PC-3 (cell line): ENCODE results near the gene AHSP. TPM values are rescaled to one million over a fixed set of nuclear protein-coding genes. Genes with fewer than 3 reads are reported as not detected.
"Not testable (repeated sequence)": the region's sequence is repeated elsewhere in the genome, so short reads cannot be mapped to it uniquely, and the experiment has no call there.

Experiments
- ATAC-seq: fragments of 200-7000 bp; cut with Tn5 transposase; 2 replicates; pipeline ENCODE4 v1.9.1; 2020; ENCODE audit warnings: mild to moderate bottlenecking, moderate library complexity
- BruUV-seq: library from RNA; stranded (reverse); fragments of 400-500 nt; replicated peaks from 2 replicates; lab custom pipeline; 2021; lab: Mats Ljungman, UMichigan
- CTCF ChIA-PET: fragments of 300-600 bp; sonication (Branson Sonifier 250); formaldehyde crosslinking; loops from one replicate; lab custom pipeline; 2022; ENCODE audit warnings: antibody characterized with exemption; lab: Charles Lee
- POLR2A ChIA-PET: fragments of 300-600 bp; sonication (Branson Sonifier 250); formaldehyde crosslinking; loops from one replicate; lab custom pipeline; 2022; ENCODE audit warnings: antibody characterized with exemption; ENCODE audit not compliant: unreplicated experiment; lab: Charles Lee
- DNase-seq: peaks from one replicate; pipeline ENCODE4 v3.0.0-alpha.2; 2015
- H2AFZ ChIP-seq: fragments of 300-600 bp; sonication (generic); 2 replicates; pipeline ENCODE4 v1.6.0; 2016; ENCODE audit warnings: antibody characterized with exemption, low read length
- H3F3A ChIP-seq: fragments of 300-600 bp; sonication (generic); one replicate; pipeline ENCODE4 v1.6.0; 2017; ENCODE audit warnings: antibody characterized with exemption, low read length, control low read depth, mild to moderate bottlenecking; ENCODE audit not compliant: unreplicated experiment
- H3K27ac ChIP-seq: fragments of 300-600 bp; sonication (generic); 2 replicates; pipeline ENCODE4 v1.5.1; 2016; ENCODE audit warnings: mild to moderate bottlenecking, low read length
- H3K27me3 ChIP-seq: fragments of 300-600 bp; sonication (generic); 2 replicates; pipeline ENCODE4 v1.6.1; 2016; ENCODE audit warnings: low read length, mixed read lengths
- H3K36me3 ChIP-seq: fragments of 300-600 bp; sonication (generic); 2 replicates; pipeline ENCODE4 v1.6.1; 2016; ENCODE audit warnings: low read depth, mixed run types, low read length, mixed read lengths
- H3K4me1 ChIP-seq: fragments of 300-600 bp; sonication (generic); 2 replicates; pipeline ENCODE4 v1.5.1; 2016; ENCODE audit warnings: low read length; ENCODE audit not compliant: insufficient read depth
- H3K4me2 ChIP-seq: fragments of 300-600 bp; sonication (generic); 2 replicates; pipeline ENCODE4 v1.6.0; 2016; ENCODE audit warnings: low read length
- H3K4me3 ChIP-seq: fragments of 300-600 bp; sonication (generic); 2 replicates; pipeline ENCODE4 v1.5.1; 2016; ENCODE audit warnings: mild to moderate bottlenecking, low read length, mixed read lengths
- H3K79me2 ChIP-seq: fragments of 300-600 bp; sonication (generic); 2 replicates; pipeline ENCODE4 v1.6.1; 2017; ENCODE audit warnings: low read length, mixed read lengths
- H3K9ac ChIP-seq: fragments of 300-600 bp; sonication (generic); 2 replicates; pipeline ENCODE4 v1.6.0; 2016; ENCODE audit warnings: mild to moderate bottlenecking, low read length
- H3K9me2 ChIP-seq: fragments of 300-600 bp; sonication (generic); replicated peaks from 2 replicates; pipeline ENCODE4 v1.6.1; 2016; ENCODE audit warnings: mixed run types, low read length, mixed read lengths
- H3K9me3 ChIP-seq: fragments of 300-600 bp; sonication (generic); 2 replicates; pipeline ENCODE4 v1.6.1; 2016; ENCODE audit warnings: low read length, mixed read lengths
- H4K20me1 ChIP-seq: fragments of 300-600 bp; sonication (generic); 2 replicates; pipeline ENCODE4 v1.6.1; 2016; ENCODE audit warnings: low read length, mixed read lengths
- EZH2 ChIP-seq: fragments of 300-600 bp; sonication (generic); IDR thresholded peaks from one replicate; pipeline ENCODE4 v1.6.1; 2017; ENCODE audit warnings: antibody characterized with exemption, mild to moderate bottlenecking, low read length; ENCODE audit not compliant: unreplicated experiment
- EZH2phosphoT487 ChIP-seq: fragments of 300-600 bp; sonication (generic); IDR thresholded peaks from 2 replicates; pipeline ENCODE4 v1.6.1; 2018; ENCODE audit warnings: mild to moderate bottlenecking, antibody characterized with exemption, low read length, borderline replicate concordance
- intact Hi-C: fragments of 100-400 bp; cut with micrococcal nuclease; formaldehyde crosslinking; loops from 2 replicates; pipeline ENCODE4 v1.9.0; 2023
- total RNA-seq: library from RNA; depleted of rRNA; stranded (reverse); fragments of >200 nt; gene quantifications from 2 replicates; pipeline ENCODE4 v1.2.3, GENCODE V29; 2014
- TF ChIP-seq, protein P1 (sequence below): fragments of 300-600 bp; sonication (generic); conservative IDR thresholded peaks from 2 replicates; pipeline ENCODE4 v1.5.1; 2017; ENCODE audit warnings: antibody characterized with exemption, low read depth, mild to moderate bottlenecking, low read length

Gene AHSP
- total RNA-seq, 1 experiment from 2014 or later = not detected

- ChIA-PET CTCF (no interaction called here), POLR2A (no interaction called here)
- intact Hi-C loops = no loop called here
- no peak for DNase-seq
- peaks cover 6% of the 10 kb centered on the region; the same call in 1 of the 2 replicates for H3K4me1 ChIP-seq
- TF ChIP-seq EZH2phosphoT487 (no peak), EZH2 (no peak)
- TF ChIP-seq, protein P1, sequence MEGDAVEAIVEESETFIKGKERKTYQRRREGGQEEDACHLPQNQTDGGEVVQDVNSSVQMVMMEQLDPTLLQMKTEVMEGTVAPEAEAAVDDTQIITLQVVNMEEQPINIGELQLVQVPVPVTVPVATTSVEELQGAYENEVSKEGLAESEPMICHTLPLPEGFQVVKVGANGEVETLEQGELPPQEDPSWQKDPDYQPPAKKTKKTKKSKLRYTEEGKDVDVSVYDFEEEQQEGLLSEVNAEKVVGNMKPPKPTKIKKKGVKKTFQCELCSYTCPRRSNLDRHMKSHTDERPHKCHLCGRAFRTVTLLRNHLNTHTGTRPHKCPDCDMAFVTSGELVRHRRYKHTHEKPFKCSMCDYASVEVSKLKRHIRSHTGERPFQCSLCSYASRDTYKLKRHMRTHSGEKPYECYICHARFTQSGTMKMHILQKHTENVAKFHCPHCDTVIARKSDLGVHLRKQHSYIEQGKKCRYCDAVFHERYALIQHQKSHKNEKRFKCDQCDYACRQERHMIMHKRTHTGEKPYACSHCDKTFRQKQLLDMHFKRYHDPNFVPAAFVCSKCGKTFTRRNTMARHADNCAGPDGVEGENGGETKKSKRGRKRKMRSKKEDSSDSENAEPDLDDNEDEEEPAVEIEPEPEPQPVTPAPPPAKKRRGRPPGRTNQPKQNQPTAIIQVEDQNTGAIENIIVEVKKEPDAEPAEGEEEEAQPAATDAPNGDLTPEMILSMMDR = no peak
- no peak overlapping the region for H2AFZ ChIP-seq
- no TSS peak for BruUV-seq
- H3K4me2 ChIP-seq = no peak overlapping the region
- no peak overlapping the region for H3K9ac ChIP-seq
- no peak overlapping the region for H3K27ac ChIP-seq
- H3K36me3 ChIP-seq = no peaks in the 10 kb centered on the region
- no peak overlapping the region for H3K4me3 ChIP-seq
- no peaks in the 10 kb centered on the region for H3K27me3 ChIP-seq
- H4K20me1 ChIP-seq = no peaks in the 10 kb centered on the region
- no peaks in the 10 kb centered on the region for H3K9me2 ChIP-seq
- H3K79me2 ChIP-seq = peaks cover 13% of the 10 kb centered on the region
- no peaks in the 10 kb centered on the region for H3F3A ChIP-seq
- no peaks in the 10 kb centered on the region for H3K9me3 ChIP-seq
- no peak for ATAC-seq
These were observed 24.7 kb upstream of the AHSP start for GRCh38 chr16:31502981-31503380.

DNA sequence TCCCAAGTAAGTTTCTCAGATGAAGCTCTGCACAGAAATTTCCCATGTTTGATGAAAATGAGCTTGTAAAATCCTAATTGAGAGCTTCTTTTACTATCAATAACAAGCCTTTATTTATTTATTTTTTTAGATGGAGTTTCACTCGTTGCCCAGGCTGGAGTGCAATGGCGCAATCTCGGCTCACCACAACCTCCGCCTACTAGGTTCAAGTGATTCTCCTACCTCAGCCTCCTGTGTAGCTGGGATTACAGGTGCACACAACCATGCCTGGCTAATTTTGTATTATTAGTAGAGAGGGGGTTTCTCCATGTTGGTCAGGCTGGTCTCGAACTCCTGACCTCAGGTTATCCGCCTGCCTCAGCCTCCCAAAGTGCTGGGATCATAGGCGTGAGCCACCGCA, 24.1 kb upstream of the AHSP start:
- H3K79me2 ChIP-seq = peaks cover 15% of the 10 kb centered on the region
- BruUV-seq, H3K9ac ChIP-seq, H3K4me1 ChIP-seq, intact Hi-C loops, H3F3A ChIP-seq, H4K20me1 ChIP-seq, H3K4me3 ChIP-seq, H3K4me2 ChIP-seq, H3K27ac ChIP-seq, H2AFZ ChIP-seq, H3K36me3 ChIP-seq, H3K9me3 ChIP-seq, H3K9me2 ChIP-seq, CTCF ChIA-PET, ATAC-seq, H3K27me3 ChIP-seq, DNase-seq: not testable (repeated sequence)
- POLR2A ChIA-PET = interaction anchor here (0.6 kb wide), 1 partner anchor 8 kb away, joined by 6 read pairs; no protein-coding TSS in a partner anchor

DNA sequence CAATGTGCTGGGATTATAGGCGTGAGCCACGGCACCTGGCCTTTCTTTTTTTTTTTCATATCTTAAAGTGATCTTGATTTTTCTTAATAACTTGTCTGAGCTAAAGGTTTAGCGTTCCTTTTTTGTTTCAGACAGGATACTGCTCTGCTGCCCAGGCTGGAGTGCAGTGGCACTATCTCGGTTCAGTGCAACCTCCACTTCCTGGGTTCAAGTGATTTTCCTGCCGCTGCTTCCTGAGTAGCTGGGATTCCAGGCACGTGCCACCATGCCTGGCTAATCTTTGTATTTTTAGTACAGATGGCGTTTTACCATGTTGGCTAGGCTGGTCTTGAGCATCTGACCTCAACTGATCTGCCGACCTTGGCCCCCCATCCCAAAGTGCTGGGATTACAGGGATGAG, 23.5 kb upstream of the AHSP start:
- ATAC-seq (no peak), DNase-seq (no peak)
- no peak overlapping the region for H3K4me2 ChIP-seq
- BruUV-seq = no TSS peak
- ChIA-PET CTCF (no interaction called here), POLR2A (interaction anchor here (0.6 kb wide), 1 partner anchor 9 kb away, joined by 6 read pairs; no protein-coding TSS in a partner anchor)
- H3K4me3 ChIP-seq = no peak overlapping the region
- H4K20me1 ChIP-seq = no peaks in the 10 kb centered on the region
- H3K36me3 ChIP-seq = no peaks in the 10 kb centered on the region
- no peak overlapping the region for H3K9ac ChIP-seq
- H3K4me1 ChIP-seq = peaks cover 13% of the 10 kb centered on the region
- no peak for TF ChIP-seq EZH2
- TF ChIP-seq, protein P1 = no peak
- no peaks in the 10 kb centered on the region for H3F3A ChIP-seq
- no peak overlapping the region for H2AFZ ChIP-seq
- peaks cover 15% of the 10 kb centered on the region for H3K79me2 ChIP-seq
- no peaks in the 10 kb centered on the region for H3K27me3 ChIP-seq
- no peak overlapping the region for H3K27ac ChIP-seq
- intact Hi-C loops = no loop called here
- no peaks in the 10 kb centered on the region for H3K9me3 ChIP-seq
- no peaks in the 10 kb centered on the region for H3K9me2 ChIP-seq
